ENCODE results near the gene MFAP1. TPM values are rescaled to one million over a fixed set of nuclear protein-coding genes. Genes with fewer than 3 reads are reported as not detected.
A peak's percentile ranks its signal among the peaks of the same experiment; 100 is the strongest.

The MFAP1 gene
- total and polyA plus RNA-seq, 2 experiments from 2014 or later, result 24.5 to 34.9 TPM

GRCh38 chr15:43792761-43793476 lies 31.6 kb downstream of the MFAP1 start:
- TF ChIP-seq CTCF (conservative IDR thresholded peaks at IDR 0.05; ENCODE audit: low read depth in 2 of 2) (no peak), NANOG (IDR thresholded peaks at IDR 0.05; ENCODE audit: borderline replicate concordance) (no peak), CREB1 (CRISPR knock-in tag; IDR thresholded peaks at IDR 0.05; ENCODE audit: low read depth) (no peak), ZNF114 (CRISPR knock-in tag; IDR thresholded peaks at IDR 0.05) (no peak), EZH2 (IDR thresholded peaks at IDR 0.05; ENCODE audit: low read depth, unreplicated experiment) (no peak), EZH2phosphoT487 (IDR thresholded peaks at IDR 0.05; ENCODE audit: unreplicated experiment) (no peak), STAT1 (IDR thresholded peaks at IDR 0.05; ENCODE audit: unreplicated experiment) (no peak), ETS1 (IDR thresholded peaks at IDR 0.05) (no peak), ZNF462 (CRISPR knock-in tag; IDR thresholded peaks at IDR 0.05) (no peak), JUNB (IDR thresholded peaks at IDR 0.05; ENCODE audit: unreplicated experiment) (no peak), POLR2AphosphoS5 (IDR thresholded peaks at IDR 0.05; ENCODE audit: low read depth) (no peak), REST (IDR thresholded peaks at IDR 0.05; ENCODE audit: unreplicated experiment) (no peak), ZNF331 (CRISPR knock-in tag; IDR thresholded peaks at IDR 0.05; ENCODE audit: low read depth) (no peak)
- ATAC-seq, result peak; percentile 2
- Histone ChIP-seq H3K79me2 (replicated peaks; ENCODE audit: insufficient read depth) (peaks cover 19% of the 10 kb centered on the region), H4K20me1 (replicated peaks; ENCODE audit: insufficient read depth) (peaks cover 19% of the 10 kb centered on the region; the same call in 1 of the 2 replicates), H3K27me3 (ENCODE audit: insufficient read depth) (no peaks in the 10 kb centered on the region), H3K4me3 (peak overlapping the region; percentile 100), H3K4me2 (peak overlapping the region; percentile 95), H3K27ac (ENCODE audit: low read depth) (peak overlapping the region; percentile 96), H3K9me2 (ENCODE audit: insufficient read depth) (no peaks in the 10 kb centered on the region), H3K36me3 (ENCODE audit: insufficient read depth) (peaks cover 21% of the 10 kb centered on the region), H3F3A (replicated peaks; ENCODE audit: low read depth) (peaks cover 16% of the 10 kb centered on the region; the same call in 1 of the 2 replicates), H3K4me1 (ENCODE audit: insufficient read depth) (peaks cover 22% of the 10 kb centered on the region), H2AFZ (no peak overlapping the region)
- Mint-ChIP-seq H3K4me3 (peak overlapping the region; percentile 98), H3K27ac (peak overlapping the region; percentile 99), H3K4me1 (peaks cover 38% of the 10 kb centered on the region), H3K9me3 (no peaks in the 10 kb centered on the region), H3K27me3 (ENCODE audit: insufficient read depth, low read depth, poor library complexity) (peaks cover 24% of the 10 kb centered on the region), H3K36me3 (ENCODE audit: low read depth) (peaks cover 52% of the 10 kb centered on the region)
- peak; percentile 35 for DNase-seq (ENCODE audit: low spot score)
